Duodenal mucosa (tissue), 2 donors: ENCODE data around the gene ANAPC2.
A peak's percentile ranks its signal among the peaks of the same experiment; 100 is the strongest.

Source experiments
- H3K27ac ChIP-seq: one replicate; pipeline ENCODE4 v1.7.0; 2013; ENCODE audit warnings: low read depth, low read length
- H3K27me3 ChIP-seq, 2 donors: one replicate each; pipeline ENCODE4 v1.7.0; 2013; ENCODE audit warnings: low read length in 2 of 2, control low read depth in 1 of 2; ENCODE audit not compliant: insufficient read depth in 2 of 2, control insufficient read depth in 1 of 2
- H3K36me3 ChIP-seq, 2 donors: one replicate each; pipeline ENCODE4 v1.7.0; 2013; ENCODE audit warnings: low read length in 2 of 2, control low read depth in 1 of 2; ENCODE audit not compliant: insufficient read depth in 2 of 2, control insufficient read depth in 1 of 2
- H3K4me1 ChIP-seq, 2 donors: one replicate each; pipeline ENCODE4 v1.7.0; 2013; ENCODE audit warnings: low read length in 2 of 2, control low read depth in 1 of 2; ENCODE audit not compliant: insufficient read depth in 2 of 2, control insufficient read depth in 1 of 2
- H3K4me3 ChIP-seq, 2 donors: one replicate each; pipeline ENCODE4 v1.7.0; 2013; ENCODE audit warnings: low read length in 2 of 2, low read depth in 1 of 2
- H3K9ac ChIP-seq, 2 donors: one replicate each; pipeline ENCODE4 v1.7.0; 2013; ENCODE audit warnings: low read length in 2 of 2, low read depth in 1 of 2
- H3K9me3 ChIP-seq, 2 donors: one replicate each; pipeline ENCODE4 v1.7.0; 2013; ENCODE audit warnings: low read length in 2 of 2, control low read depth in 1 of 2; ENCODE audit not compliant: control insufficient read depth in 1 of 2

ANAPC2 gene

DNA sequence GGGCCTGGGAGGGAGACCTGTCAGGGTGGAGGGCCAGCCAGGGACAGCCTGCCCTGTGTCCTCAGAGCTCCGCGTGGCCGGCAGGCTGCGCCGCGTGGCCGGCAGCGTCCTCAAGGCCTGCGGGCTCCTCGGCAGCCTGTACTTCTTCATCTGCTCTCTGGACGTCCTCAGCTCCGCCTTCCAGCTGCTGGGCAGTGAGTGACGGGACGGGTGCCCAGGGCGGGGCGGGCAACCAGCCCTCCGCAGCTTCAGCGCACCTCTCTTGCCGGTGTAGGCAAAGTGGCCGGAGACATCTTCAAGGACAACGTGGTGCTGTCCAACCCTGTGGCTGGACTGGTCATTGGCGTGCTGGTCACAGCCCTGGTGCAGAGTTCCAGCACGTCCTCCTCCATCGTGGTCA lies 44.1 kb upstream of the ANAPC2 start:
- H3K27ac ChIP-seq, result no peak overlapping the region
- no peaks in the 10 kb centered on the region for H3K9me3 ChIP-seq
- H3K4me3 ChIP-seq, result no peak overlapping the region
- no peak overlapping the region for H3K9ac ChIP-seq
- peaks cover 39 to 57% of the 10 kb centered on the region in 2 donors for H3K4me1 ChIP-seq
- peaks cover 21 to 39% of the 10 kb centered on the region in 2 donors for H3K27me3 ChIP-seq
- H3K36me3 ChIP-seq, result no peaks in the 10 kb centered on the region

DNA sequence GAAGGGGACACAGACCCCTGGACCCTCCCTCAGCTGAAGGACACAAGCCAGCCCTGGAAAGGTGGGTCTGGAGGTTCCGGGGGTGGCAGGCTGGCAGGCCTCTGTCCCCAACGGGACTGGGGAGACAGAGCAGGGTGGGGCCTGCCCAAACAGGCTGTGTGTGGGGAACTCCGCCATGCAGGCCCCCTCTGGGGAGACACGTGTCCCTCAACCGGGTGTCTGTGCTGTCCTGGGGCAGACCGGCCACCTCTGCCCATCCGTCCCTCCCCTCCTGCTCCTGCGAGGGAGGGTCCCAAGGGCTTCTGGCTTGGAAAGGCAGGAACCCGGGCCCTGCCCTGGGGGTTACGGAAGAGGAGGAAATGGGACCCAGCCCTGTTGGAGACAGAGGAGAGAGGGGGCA lies 43.7 kb upstream of the ANAPC2 start:
- Histone ChIP-seq H3K27ac (no peak overlapping the region), H3K9ac (no peak overlapping the region), H3K36me3 (no peaks in the 10 kb centered on the region), H3K9me3 (no peaks in the 10 kb centered on the region), H3K4me3 (no peak overlapping the region), H3K27me3 (peaks cover 21 to 39% of the 10 kb centered on the region in 2 donors), H3K4me1 (peaks cover 39 to 57% of the 10 kb centered on the region in 2 donors)

DNA sequence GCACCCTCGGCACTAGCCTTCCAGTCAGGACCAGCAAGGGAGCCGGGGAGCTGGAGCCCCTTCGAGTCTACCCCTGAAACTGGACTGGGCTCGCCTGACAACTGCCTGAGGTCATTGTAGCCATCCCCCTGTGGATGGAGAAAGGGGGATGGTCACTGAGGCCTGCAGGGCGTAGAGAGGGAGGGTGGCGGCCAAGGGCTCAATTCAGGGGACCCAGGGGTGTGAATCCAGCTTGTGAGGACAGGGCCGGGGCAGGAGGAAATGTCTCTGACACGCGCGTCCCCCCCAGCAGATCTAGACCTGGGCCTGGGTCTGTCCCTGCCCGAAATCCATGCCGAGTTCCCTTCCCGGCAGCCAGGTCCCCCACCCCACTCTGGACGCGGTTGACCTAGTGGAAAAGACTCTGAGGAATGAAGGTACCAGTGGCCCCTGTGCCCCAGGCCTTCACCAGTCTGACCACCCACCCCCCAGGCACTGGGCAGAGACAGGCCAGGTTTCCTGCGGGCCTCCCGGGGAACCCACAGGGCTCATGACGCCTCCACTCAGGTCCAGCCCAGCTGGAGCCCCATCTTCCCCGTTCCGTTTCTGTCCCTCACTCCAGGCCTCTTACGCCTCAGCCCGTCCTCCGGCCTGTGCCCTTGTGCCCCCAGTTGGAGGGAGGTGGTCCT lies 43.1 kb upstream of the ANAPC2 start:
- no peak overlapping the region for H3K9ac ChIP-seq
- no peaks in the 10 kb centered on the region for H3K9me3 ChIP-seq
- peaks cover 21 to 39% of the 10 kb centered on the region in 2 donors for H3K27me3 ChIP-seq
- no peak overlapping the region for H3K27ac ChIP-seq
- H3K36me3 ChIP-seq, result no peaks in the 10 kb centered on the region
- H3K4me1 ChIP-seq, result peaks cover 36 to 54% of the 10 kb centered on the region in 2 donors
- no peak overlapping the region for H3K4me3 ChIP-seq

DNA sequence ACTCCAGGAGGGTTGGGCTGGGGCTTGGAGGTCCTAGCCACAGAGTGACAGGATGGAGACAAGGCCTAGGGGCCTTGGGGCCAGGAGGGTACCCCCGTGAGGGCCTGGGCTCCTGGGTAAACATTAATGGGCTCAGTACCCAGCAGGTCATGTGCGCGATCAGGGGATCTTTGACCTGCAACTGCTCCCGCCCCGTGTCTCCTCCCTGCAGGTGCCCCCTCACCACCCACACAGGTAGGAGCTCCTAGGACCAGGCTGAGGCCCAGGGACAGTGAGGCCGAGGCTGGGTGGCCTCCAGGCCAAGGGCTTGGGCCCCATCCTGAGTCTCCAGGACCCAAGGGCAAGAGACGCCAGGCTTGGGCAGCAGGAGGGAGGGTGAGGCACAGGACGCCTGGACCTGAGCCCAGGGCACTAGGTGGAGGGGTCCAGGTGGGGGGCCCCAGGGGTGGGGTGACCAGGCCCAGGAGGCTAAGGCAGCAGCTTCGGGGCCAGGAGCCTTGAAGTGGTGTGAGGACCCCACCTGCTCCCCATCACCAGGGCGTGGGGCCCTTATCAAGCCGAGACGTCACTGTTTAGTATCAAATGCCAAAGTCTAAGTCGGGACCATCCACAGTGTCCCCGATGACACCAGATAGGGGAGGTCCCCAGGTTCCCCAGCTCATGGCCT lies 42.5 kb upstream of the ANAPC2 start, which contains the start of gene SLC34A3:
TSS of gene SLC34A3 (plus strand) at position 197 of the 667 bp plus-strand sequence. CDS start 802 bp downstream, outside the sequence.
- no peaks in the 10 kb centered on the region for H3K36me3 ChIP-seq

DNA sequence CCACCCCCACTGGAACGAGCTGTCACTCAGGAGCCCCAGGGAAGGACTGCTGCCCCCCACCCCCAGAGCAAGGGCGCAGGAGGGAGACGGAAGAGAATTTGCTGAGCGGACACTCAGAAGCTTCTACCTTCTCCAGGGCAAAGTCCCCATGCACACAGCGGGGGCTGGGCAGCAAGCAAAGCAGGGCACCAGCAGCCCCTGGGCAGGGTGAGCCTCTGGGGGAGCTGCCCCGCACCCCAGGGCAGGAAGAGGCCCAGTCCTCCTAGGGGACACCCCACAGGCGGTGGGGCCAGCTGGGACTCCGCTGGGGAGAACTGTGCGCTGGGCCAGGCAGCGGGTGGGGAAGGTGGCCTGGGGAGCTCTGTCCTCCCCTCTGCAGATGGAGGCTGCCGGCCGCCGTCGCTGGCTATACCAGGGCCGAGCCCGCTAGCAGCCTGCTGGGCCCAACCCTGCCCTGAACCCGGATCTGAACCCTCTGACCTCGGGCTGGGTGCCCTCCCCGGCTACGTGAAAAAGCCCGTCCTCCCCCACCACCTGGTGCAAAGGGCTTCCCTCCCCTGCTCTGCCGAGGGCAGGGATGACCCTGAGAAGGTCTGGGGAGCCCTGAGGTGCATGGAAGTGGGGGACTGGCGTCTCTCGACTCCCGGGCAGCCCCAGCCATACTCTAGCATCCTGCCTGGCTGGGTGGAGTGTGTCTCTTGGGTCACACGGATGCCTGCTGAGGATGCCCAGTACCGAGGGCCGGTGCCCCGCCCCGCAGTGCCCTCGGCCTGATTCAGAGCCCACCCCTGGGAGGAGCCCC lies 41.7 kb upstream of the ANAPC2 start:
- Histone ChIP-seq H3K27me3 (peaks cover 21 to 37% of the 10 kb centered on the region in 2 donors), H3K4me1 (peaks cover 30 to 46% of the 10 kb centered on the region in 2 donors), H3K9ac (no peak overlapping the region), H3K9me3 (no peaks in the 10 kb centered on the region), H3K36me3 (no peaks in the 10 kb centered on the region), H3K27ac (peak overlapping the region; percentile 3), H3K4me3 (no peak overlapping the region)

More for the DNA sequence above, 42.5 kb upstream of the ANAPC2 start, which contains the start of gene SLC34A3:
- Histone ChIP-seq H3K9ac (no peak within 1 kb of the TSS), H3K4me3 (no peak within 1 kb of the TSS), H3K4me1 (peaks cover 31 to 48% of the 10 kb centered on the region in 2 donors), H3K27me3 (peaks cover 21 to 39% of the 10 kb centered on the region in 2 donors), H3K9me3 (no peaks in the 10 kb centered on the region), H3K27ac (peak within 1 kb of the TSS; percentile 3)

DNA sequence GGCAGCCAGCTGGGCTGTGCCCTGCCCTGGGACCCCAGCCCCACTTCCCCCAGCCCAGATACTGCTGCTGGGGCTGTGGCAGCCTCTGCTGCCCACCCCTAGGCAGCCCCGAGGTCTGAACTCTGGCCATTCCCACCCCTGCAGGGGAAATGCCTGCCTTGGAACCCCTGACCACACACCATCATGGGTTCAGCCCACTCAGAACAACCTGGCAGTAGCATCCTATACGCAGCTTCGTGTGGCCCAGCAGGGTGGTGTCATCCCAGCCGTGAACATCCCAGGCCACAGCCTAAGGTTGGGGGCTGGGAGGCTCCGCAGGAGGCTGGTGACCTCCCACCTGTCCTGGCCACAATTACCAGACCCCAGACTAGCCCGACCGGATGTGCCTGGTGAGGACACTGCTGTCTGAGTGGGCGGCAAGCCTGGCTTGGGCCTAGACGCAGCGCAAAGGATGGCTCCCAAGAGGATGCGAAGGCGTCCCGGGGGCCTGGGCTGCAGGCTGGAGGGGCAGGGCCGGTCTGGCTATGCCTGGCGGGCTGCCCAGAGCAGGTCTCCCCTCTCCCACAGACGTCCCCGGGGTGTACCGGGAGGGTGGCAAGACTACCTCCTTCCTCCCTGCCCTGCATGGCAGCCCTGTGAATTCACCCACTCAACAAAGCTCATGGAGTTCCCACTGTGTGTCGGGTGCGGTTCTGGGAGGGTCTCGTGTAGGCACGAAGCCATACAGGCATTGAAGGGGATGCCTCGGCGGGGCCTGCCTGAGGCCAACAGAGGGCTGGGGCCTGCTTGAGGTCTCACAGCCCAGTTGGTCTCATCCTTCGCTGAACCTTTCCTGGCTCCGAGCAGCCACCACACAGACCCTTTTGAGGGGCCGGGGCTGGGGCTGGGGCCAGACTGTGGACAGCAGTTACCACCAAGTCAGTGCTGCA lies 40.9 kb upstream of the ANAPC2 start:
- Histone ChIP-seq H3K9ac (no peak overlapping the region), H3K27ac (peak overlapping the region; percentile 3), H3K27me3 (peaks cover 12 to 28% of the 10 kb centered on the region in 2 donors), H3K4me3 (no peak overlapping the region), H3K4me1 (peaks cover 30 to 54% of the 10 kb centered on the region in 2 donors), H3K9me3 (no peaks in the 10 kb centered on the region), H3K36me3 (no peaks in the 10 kb centered on the region)

DNA sequence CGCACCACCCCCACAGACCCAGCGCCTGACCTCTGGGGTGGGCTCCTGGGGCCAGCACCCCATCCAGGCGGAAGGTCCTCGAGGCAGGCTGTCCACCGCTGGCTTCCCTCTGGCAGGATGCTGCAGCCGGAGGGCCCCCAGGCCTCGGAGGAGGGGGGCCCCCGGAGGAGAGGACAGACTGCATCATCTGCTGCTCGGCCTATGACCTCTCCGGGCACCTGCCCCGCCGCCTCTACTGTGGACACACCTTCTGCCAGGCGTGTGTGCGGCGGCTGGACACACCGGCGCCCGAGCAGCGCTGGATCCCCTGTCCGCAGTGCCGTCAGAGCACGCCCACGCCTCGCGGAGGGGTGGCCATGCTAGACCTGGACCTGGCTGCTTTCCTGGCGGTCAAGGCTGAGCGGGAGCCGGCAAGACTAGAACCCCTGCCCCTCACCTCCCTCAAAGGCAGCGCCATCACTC lies 40.2 kb upstream of the ANAPC2 start:
- H3K4me1 ChIP-seq, result peaks cover 30 to 61% of the 10 kb centered on the region in 2 donors
- H3K9ac ChIP-seq, result no peak overlapping the region
- H3K27ac ChIP-seq, result no peak overlapping the region
- no peaks in the 10 kb centered on the region for H3K9me3 ChIP-seq
- peaks cover 11 to 25% of the 10 kb centered on the region in 2 donors for H3K27me3 ChIP-seq
- no peak overlapping the region for H3K4me3 ChIP-seq
- H3K36me3 ChIP-seq, result no peaks in the 10 kb centered on the region

DNA sequence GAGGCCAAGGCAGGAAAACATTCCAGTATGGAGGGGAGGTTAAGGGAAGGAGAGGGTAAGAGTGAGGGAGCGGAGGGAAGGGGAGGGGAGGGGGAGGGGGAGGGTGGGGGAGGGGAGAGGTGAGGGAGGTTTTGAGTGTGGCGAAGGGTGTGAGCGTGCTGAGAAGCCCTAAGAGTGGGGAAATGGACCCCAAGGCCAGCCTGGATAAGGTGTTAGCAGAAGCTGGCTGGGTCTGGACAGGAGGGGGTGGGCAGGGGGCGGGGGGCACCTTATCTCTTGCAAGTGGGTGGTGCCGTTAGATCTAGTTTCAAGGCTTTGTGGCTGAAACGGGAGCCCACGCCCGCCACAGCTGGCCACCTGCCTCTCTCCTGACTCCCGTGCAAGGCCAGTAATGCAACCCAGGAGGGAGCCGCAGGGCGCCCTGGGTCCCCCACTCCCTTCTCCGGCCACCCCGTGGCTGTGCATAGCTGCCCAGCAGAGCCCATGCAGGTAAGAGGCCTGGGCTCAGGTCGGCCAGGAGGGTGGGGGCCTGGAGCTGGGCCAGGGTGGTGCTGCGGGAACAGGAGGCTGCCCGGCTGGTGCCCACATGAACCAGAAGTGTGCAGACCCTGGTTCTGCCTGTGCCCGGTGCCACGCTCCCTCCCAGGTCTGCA lies 39.6 kb upstream of the ANAPC2 start:
- Histone ChIP-seq H3K27me3 (peaks cover 11 to 20% of the 10 kb centered on the region in 2 donors), H3K4me3 (no peak overlapping the region), H3K9ac (no peak overlapping the region), H3K4me1 (peaks cover 32 to 63% of the 10 kb centered on the region in 2 donors), H3K27ac (no peak overlapping the region), H3K36me3 (no peaks in the 10 kb centered on the region), H3K9me3 (no peaks in the 10 kb centered on the region)
